HepG2 (cell line): ENCODE results near the gene ZMIZ1. TPM values are rescaled to one million over a fixed set of nuclear protein-coding genes. Genes with fewer than 3 reads are reported as not detected.
A peak's percentile ranks its signal among the peaks of the same experiment; 100 is the strongest.

Experiments used
- ATAC-seq: fragments of 200-7000 bp; cut with Tn5 transposase; 3 replicates; pipeline ENCODE4 v1.9.1; 2020; ENCODE audit warnings: mild to moderate bottlenecking, moderate library complexity
- BruUV-seq: library from RNA; stranded (reverse); fragments of 400-500 nt; replicated peaks from 2 replicates; lab custom pipeline; 2021; lab: Mats Ljungman, UMichigan
- CTCF ChIA-PET: fragments of 300-600 bp; formaldehyde crosslinking; extraction: SDS; loops from one replicate; lab custom pipeline; 2021; ENCODE audit warnings: low total read pairs, inconsistent platforms, low intra/inter-chr PET ratio; lab: Yijun Ruan, JAX
- POLR2A ChIA-PET: fragments of 350-600 bp; sonication (Branson Sonifier 250); formaldehyde crosslinking; loops from one replicate; lab custom pipeline; 2020; ENCODE audit warnings: antibody characterized with exemption, inconsistent platforms; lab: Yijun Ruan, JAX
- DNase-seq: peaks from one replicate; pipeline ENCODE4 v3.0.0-alpha.2; 2015; ENCODE audit warnings: low spot score
- FAIRE-seq: peaks from 3 replicates; lab custom pipeline; 2011; peaks lifted over from hg19 to GRCh38; lab: Jason Lieb, UNC
- H2AFZ ChIP-seq: one replicate; pipeline ENCODE4 v1.6.1; 2011; ENCODE audit warnings: low read length, inconsistent platforms
- H3K27ac ChIP-seq: fragments of 300-600 bp; 3 replicates; pipeline ENCODE4 v1.8.0; 2011; ENCODE audit warnings: mixed run types, mild to moderate bottlenecking, mixed read lengths, low read length, inconsistent platforms; ENCODE audit not compliant: insufficient read depth; ENCODE audit errors: extremely low read length
- H3K27me3 ChIP-seq, 2 experiments: fragments of 200-600 bp in 1 of 2; 2 replicates in 1 of 2; 3 replicates in 1 of 2; pipeline versions ENCODE4 v1.6.0 to v1.8.0; 2011; ENCODE audit warnings: low read length in 2 of 2, mild to moderate bottlenecking in 2 of 2, moderate library complexity in 2 of 2, inconsistent platforms in 1 of 2; ENCODE audit not compliant: insufficient read depth in 2 of 2, control insufficient read depth in 1 of 2
- H3K36me3 ChIP-seq, 2 experiments: fragments of 200-600 bp in 1 of 2; replicated peaks in 1 of 2; 2 replicates in 1 of 2; 3 replicates in 1 of 2; pipeline versions ENCODE4 v1.5.1 to v1.8.0; 2011; ENCODE audit warnings: low read length in 2 of 2, inconsistent platforms in 1 of 2; ENCODE audit not compliant: insufficient read depth in 2 of 2, control insufficient read depth in 1 of 2
- H3K4me1 ChIP-seq: 2 replicates; pipeline ENCODE4 v1.5.1; 2012; ENCODE audit warnings: low read length, inconsistent platforms; ENCODE audit not compliant: insufficient read depth
- H3K4me2 ChIP-seq: 2 replicates; pipeline ENCODE4 v1.6.0; 2011; ENCODE audit warnings: low read depth, low read length, inconsistent platforms
- H3K4me3 ChIP-seq, 3 experiments: fragments of 200-600 bp in 1 of 3; sonication (generic), shearing (Covaris generic) in 1 of 3; replicated peaks in 1 of 3; 2 replicates each; pipeline ENCODE4 v1.5.1; 2011 to 2016; ENCODE audit warnings: low read length in 3 of 3, inconsistent platforms in 2 of 3, low read depth in 2 of 3, mild to moderate bottlenecking in 2 of 3, control low read depth in 1 of 3, mixed read lengths in 1 of 3; ENCODE audit not compliant: insufficient read depth in 1 of 3
- H3K79me2 ChIP-seq: one replicate; pipeline ENCODE4 v1.6.1; 2011; ENCODE audit warnings: low read length, inconsistent platforms; ENCODE audit not compliant: insufficient read depth
- H3K9ac ChIP-seq: 2 replicates; pipeline ENCODE4 v1.6.0; 2011; ENCODE audit warnings: mild to moderate bottlenecking, low read depth, low read length, inconsistent platforms; ENCODE audit not compliant: insufficient read depth
- H3K9me3 ChIP-seq: 2 replicates; pipeline ENCODE4 v1.5.1; 2012; ENCODE audit warnings: mild to moderate bottlenecking, low read length
- H4K20me1 ChIP-seq: 2 replicates; pipeline ENCODE4 v1.6.0; 2011; ENCODE audit warnings: inconsistent platforms, mild to moderate bottlenecking, low read length, moderate library complexity; ENCODE audit not compliant: insufficient read depth
- CBX2 ChIP-seq, 2 experiments: fragments of 200-600 bp in 1 of 2; sonication (generic); formaldehyde crosslinking in 1 of 2; IDR thresholded peaks; 2 replicates each; pipeline versions ENCODE4 v1.7.0 to v1.8.1; 2018 to 2022; ENCODE audit warnings: low read depth in 2 of 2, low read length in 1 of 2, mild to moderate bottlenecking in 1 of 2, missing genetic modification reagents in 1 of 2
- FOXA1 ChIP-seq, 2 experiments: fragments of 450-650 bp in 1 of 2; sonication (generic) in 1 of 2; formaldehyde crosslinking in 1 of 2; IDR thresholded peaks; 2 replicates each; pipeline versions ENCODE4 v1.4.0 to v1.6.1; 2016 to 2020; ENCODE audit warnings: missing genetic modification reagents in 1 of 2
- HMGA1 ChIP-seq: sonication (generic); formaldehyde crosslinking; conservative IDR thresholded peaks from 2 replicates; pipeline ENCODE4 v1.4.0; 2020; ENCODE audit warnings: missing genetic modification reagents
- HNF4A ChIP-seq: sonication (generic); formaldehyde crosslinking; IDR thresholded peaks from 2 replicates; pipeline ENCODE4 v1.4.0; 2020; ENCODE audit warnings: missing genetic modification reagents
- HNRNPL ChIP-seq: fragments of 200-400 bp; formaldehyde crosslinking; IDR thresholded peaks from 2 replicates; pipeline ENCODE4 v1.6.1; 2017; ENCODE audit warnings: mild to moderate bottlenecking, low read depth, low read length
- NFYB ChIP-seq: sonication (generic); formaldehyde crosslinking; IDR thresholded peaks from 2 replicates; pipeline ENCODE4 v1.4.0; 2020; ENCODE audit warnings: missing genetic modification reagents
- YY1 ChIP-seq: IDR thresholded peaks from 2 replicates; pipeline ENCODE4 v1.6.1; 2011; ENCODE audit warnings: low read length, low read depth, moderate library complexity, mild to moderate bottlenecking; ENCODE audit not compliant: insufficient read depth, insufficient replicate concordance
- ZFP1 ChIP-seq: IDR thresholded peaks from 2 replicates; pipeline ENCODE4 v1.6.1; 2016
- ZFP82 ChIP-seq: sonication (generic); formaldehyde crosslinking; IDR thresholded peaks from 2 replicates; pipeline ENCODE4 v1.5.1; 2020; ENCODE audit warnings: mild to moderate bottlenecking, missing genetic modification reagents, borderline replicate concordance
- ZNF12 ChIP-seq: sonication (generic); formaldehyde crosslinking; IDR thresholded peaks from 2 replicates; pipeline ENCODE4 v1.5.0; 2020; ENCODE audit warnings: missing genetic modification reagents
- ZNF224 ChIP-seq: sonication (generic); formaldehyde crosslinking; IDR thresholded peaks from 2 replicates; pipeline ENCODE4 v1.5.0; 2020; ENCODE audit warnings: mild to moderate bottlenecking, missing genetic modification reagents
- ZNF543 ChIP-seq: sonication (generic); formaldehyde crosslinking; IDR thresholded peaks from 2 replicates; pipeline ENCODE4 v1.4.0; 2020; ENCODE audit warnings: mild to moderate bottlenecking, missing genetic modification reagents
- ZNF616 ChIP-seq: sonication (generic); formaldehyde crosslinking; IDR thresholded peaks from 2 replicates; pipeline ENCODE4 v1.5.0; 2020; ENCODE audit warnings: low read depth, mild to moderate bottlenecking, missing genetic modification reagents
- WGBS: methylation state at CpG from one replicate; pipeline ENCODE4 v1.1.6; 2017; ENCODE audit warnings: low lambda C conversion rate; 5-methylcytosine and 5-hydroxymethylcytosine counted together
- in situ Hi-C: cut with HindIII; loops from 2 replicates; pipeline ENCODE4 v1.10.0; 2017; ENCODE audit warnings: low pct_unique_long_range_greater_than_20kb; ENCODE audit not compliant: extremely low pct_ligation_motif_present
- intact Hi-C: fragments of 100-400 bp; cut with micrococcal nuclease; formaldehyde crosslinking; loops from one replicate; pipeline ENCODE4 v1.10.0; 2022; ENCODE audit not compliant: unreplicated experiment
- polyA plus RNA-seq, 8 experiments: library from polyadenylated mRNA; depleted of rRNA in 3 of 8; stranded (reverse) in 7 of 8; unstranded in 1 of 8; fragments of >200 nt; fragmentation: Illumina TruSeq in 4 of 8; extraction: Trizol in 4 of 8; gene quantifications; 2 replicates each; pipeline versions ENCODE4 v1.2.1 to v1.2.3, GENCODE V29; 2011 to 2016; ENCODE audit warnings: low read depth in 4 of 8, missing spikeins in 1 of 8, mixed read lengths in 1 of 8; ENCODE audit not compliant: insufficient read depth in 1 of 8
- total RNA-seq, 5 experiments: library from RNA; depleted of rRNA; stranded (reverse); fragments of >200 nt; fragmentation: Illumina TruSeq; extraction: Trizol; gene quantifications; 2 replicates each; pipeline ENCODE4 v1.2.3, GENCODE V29; 2016; ENCODE audit warnings: low read depth in 1 of 5
- TF ChIP-seq, protein P1 (sequence below): sonication (generic); formaldehyde crosslinking; conservative IDR thresholded peaks from 2 replicates; pipeline ENCODE4 v1.8.0; 2022; ENCODE audit warnings: mild to moderate bottlenecking, moderate library complexity, missing genetic modification reagents
- TF ChIP-seq, protein P2 (sequence below): IDR thresholded peaks from 2 replicates; pipeline ENCODE4 v1.6.1; 2016; ENCODE audit warnings: low read depth, missing genetic modification reagents, missing compliant biosample characterization
- TF ChIP-seq, protein P3 (sequence below): sonication (generic); formaldehyde crosslinking; IDR thresholded peaks from 2 replicates; pipeline ENCODE4 v1.5.1; 2020; ENCODE audit warnings: missing genetic modification reagents, mild to moderate bottlenecking, borderline replicate concordance

ZMIZ1 gene
- total and polyA plus RNA-seq, 2 of the 13 experiments (the other 11 are each of a cell fraction or from before 2014, with no cell fraction given): 5.3 to 10.2 TPM

DNA sequence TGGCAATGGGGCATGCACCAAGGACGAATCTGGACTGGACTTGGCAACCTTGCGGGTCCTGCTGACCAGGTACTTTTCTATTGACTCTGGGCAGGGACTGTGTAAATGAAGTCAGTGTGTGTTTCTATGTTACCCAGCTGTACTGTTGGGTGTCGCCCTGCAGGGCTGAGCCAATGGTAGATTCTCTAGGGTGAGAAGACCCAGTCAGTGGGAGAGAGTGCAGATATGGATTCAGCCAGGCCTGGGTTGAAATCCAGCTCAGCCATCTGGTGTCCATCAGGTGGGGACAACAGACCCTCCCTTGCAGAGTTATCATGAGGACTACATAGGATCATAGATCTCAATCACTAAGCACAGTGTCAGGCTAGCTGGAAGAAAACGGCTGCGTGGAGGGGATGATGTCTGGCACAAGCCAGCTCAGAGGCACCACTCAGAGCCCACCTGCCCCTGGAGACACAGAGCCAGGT, 273.6 kb downstream of the ZMIZ1 start:
- POLR2A ChIA-PET: interaction anchor here (1.4 kb wide), 1 partner anchor 8 kb away, joined by 3 read pairs; no protein-coding TSS in a partner anchor
- no peak for TF ChIP-seq ZNF224 (CRISPR knock-in tag)
- TF ChIP-seq ZNF543 (CRISPR knock-in tag): no peak
- no peak for TF ChIP-seq ZNF616
- TF ChIP-seq HMGA1 (CRISPR knock-in tag): no peak
- no peak for TF ChIP-seq YY1
- TF ChIP-seq, protein P1, sequence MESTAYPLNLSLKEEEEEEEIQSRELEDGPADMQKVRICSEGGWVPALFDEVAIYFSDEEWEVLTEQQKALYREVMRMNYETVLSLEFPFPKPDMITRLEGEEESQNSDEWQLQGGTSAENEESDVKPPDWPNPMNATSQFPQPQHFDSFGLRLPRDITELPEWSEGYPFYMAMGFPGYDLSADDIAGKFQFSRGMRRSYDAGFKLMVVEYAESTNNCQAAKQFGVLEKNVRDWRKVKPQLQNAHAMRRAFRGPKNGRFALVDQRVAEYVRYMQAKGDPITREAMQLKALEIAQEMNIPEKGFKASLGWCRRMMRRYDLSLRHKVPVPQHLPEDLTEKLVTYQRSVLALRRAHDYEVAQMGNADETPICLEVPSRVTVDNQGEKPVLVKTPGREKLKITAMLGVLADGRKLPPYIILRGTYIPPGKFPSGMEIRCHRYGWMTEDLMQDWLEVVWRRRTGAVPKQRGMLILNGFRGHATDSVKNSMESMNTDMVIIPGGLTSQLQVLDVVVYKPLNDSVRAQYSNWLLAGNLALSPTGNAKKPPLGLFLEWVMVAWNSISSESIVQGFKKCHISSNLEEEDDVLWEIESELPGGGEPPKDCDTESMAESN (CRISPR knock-in tag): no peak
- TF ChIP-seq, protein P2, sequence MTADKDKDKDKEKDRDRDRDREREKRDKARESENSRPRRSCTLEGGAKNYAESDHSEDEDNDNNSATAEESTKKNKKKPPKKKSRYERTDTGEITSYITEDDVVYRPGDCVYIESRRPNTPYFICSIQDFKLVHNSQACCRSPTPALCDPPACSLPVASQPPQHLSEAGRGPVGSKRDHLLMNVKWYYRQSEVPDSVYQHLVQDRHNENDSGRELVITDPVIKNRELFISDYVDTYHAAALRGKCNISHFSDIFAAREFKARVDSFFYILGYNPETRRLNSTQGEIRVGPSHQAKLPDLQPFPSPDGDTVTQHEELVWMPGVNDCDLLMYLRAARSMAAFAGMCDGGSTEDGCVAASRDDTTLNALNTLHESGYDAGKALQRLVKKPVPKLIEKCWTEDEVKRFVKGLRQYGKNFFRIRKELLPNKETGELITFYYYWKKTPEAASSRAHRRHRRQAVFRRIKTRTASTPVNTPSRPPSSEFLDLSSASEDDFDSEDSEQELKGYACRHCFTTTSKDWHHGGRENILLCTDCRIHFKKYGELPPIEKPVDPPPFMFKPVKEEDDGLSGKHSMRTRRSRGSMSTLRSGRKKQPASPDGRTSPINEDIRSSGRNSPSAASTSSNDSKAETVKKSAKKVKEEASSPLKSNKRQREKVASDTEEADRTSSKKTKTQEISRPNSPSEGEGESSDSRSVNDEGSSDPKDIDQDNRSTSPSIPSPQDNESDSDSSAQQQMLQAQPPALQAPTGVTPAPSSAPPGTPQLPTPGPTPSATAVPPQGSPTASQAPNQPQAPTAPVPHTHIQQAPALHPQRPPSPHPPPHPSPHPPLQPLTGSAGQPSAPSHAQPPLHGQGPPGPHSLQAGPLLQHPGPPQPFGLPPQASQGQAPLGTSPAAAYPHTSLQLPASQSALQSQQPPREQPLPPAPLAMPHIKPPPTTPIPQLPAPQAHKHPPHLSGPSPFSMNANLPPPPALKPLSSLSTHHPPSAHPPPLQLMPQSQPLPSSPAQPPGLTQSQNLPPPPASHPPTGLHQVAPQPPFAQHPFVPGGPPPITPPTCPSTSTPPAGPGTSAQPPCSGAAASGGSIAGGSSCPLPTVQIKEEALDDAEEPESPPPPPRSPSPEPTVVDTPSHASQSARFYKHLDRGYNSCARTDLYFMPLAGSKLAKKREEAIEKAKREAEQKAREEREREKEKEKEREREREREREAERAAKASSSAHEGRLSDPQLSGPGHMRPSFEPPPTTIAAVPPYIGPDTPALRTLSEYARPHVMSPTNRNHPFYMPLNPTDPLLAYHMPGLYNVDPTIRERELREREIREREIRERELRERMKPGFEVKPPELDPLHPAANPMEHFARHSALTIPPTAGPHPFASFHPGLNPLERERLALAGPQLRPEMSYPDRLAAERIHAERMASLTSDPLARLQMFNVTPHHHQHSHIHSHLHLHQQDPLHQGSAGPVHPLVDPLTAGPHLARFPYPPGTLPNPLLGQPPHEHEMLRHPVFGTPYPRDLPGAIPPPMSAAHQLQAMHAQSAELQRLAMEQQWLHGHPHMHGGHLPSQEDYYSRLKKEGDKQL (CRISPR knock-in tag): no peak
- peak; percentile 91; the same call in 1 of the 2 replicates for TF ChIP-seq ZFP1 (CRISPR knock-in tag)
- peak; percentile 14; the same call in 1 of the 2 replicates for TF ChIP-seq HNF4A (CRISPR knock-in tag)
- no peak for TF ChIP-seq ZFP82 (CRISPR knock-in tag)
- TF ChIP-seq HNRNPL: no peak
- no peak for TF ChIP-seq NFYB
- TF ChIP-seq, protein P3, sequence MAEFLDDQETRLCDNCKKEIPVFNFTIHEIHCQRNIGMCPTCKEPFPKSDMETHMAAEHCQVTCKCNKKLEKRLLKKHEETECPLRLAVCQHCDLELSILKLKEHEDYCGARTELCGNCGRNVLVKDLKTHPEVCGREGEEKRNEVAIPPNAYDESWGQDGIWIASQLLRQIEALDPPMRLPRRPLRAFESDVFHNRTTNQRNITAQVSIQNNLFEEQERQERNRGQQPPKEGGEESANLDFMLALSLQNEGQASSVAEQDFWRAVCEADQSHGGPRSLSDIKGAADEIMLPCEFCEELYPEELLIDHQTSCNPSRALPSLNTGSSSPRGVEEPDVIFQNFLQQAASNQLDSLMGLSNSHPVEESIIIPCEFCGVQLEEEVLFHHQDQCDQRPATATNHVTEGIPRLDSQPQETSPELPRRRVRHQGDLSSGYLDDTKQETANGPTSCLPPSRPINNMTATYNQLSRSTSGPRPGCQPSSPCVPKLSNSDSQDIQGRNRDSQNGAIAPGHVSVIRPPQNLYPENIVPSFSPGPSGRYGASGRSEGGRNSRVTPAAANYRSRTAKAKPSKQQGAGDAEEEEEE (CRISPR knock-in tag): no peak
- 0 out of 2 replicates have a peak, but pooled peaks have one; percentile 28 for TF ChIP-seq ZNF12 (CRISPR knock-in tag)
- TF ChIP-seq FOXA1 (IDR thresholded peaks at IDR 0.05): no peak
- TF ChIP-seq FOXA1 (CRISPR knock-in tag; IDR thresholded peaks at IDR 0.05): peak; percentile 62; the same call in 1 of the 2 replicates
- TF ChIP-seq CBX2 (IDR thresholded peaks at IDR 0.05; ENCODE audit: low read depth, low read length): no peak
- TF ChIP-seq CBX2 (CRISPR knock-in tag; IDR thresholded peaks at IDR 0.05; ENCODE audit: low read depth): no peak

More for the DNA sequence above, 273.6 kb downstream of the ZMIZ1 start:
- no peak overlapping the region for H3K4me3 ChIP-seq
- H3K4me1 ChIP-seq: peaks cover 71% of the 10 kb centered on the region
- no peaks in the 10 kb centered on the region for H4K20me1 ChIP-seq
- no peaks in the 10 kb centered on the region for H3K9me3 ChIP-seq
- H3K4me2 ChIP-seq: 0 out of 2 replicates have a peak overlapping the region, but pooled peaks have one; percentile 8
- in situ Hi-C loops (no loop called here), intact Hi-C loops (loop anchor here (10.0 kb wide), 1 partner anchor 48 kb away; no protein-coding TSS in a partner anchor)
- no peak overlapping the region for H3K27ac ChIP-seq
- ATAC-seq (peak; percentile 53), FAIRE-seq (peak; percentile 36), DNase-seq (peak; percentile 49)
- H3K36me3 ChIP-seq: no peaks in the 10 kb centered on the region
- no peaks in the 10 kb centered on the region for H3K27me3 ChIP-seq
- no TSS peak for BruUV-seq
- no peak overlapping the region for H2AFZ ChIP-seq
- WGBS: 20% methylated on average over 3 of the region's 5 CpGs
- H3K9ac ChIP-seq: no peak overlapping the region
- no peaks in the 10 kb centered on the region for H3K79me2 ChIP-seq
- CTCF ChIA-PET: no interaction called here
